Measurements from ENCODE around the gene PTDSS2. TPM values are rescaled to one million over a fixed set of nuclear protein-coding genes. Genes with fewer than 3 reads are reported as not detected.
"Not testable (repeated sequence)": the region's sequence is repeated elsewhere in the genome, so short reads cannot be mapped to it uniquely, and the experiment has no call there.

The PTDSS2 gene
- total RNA-seq, 2 donors from 2014 or later: 55.2 to 56.1 TPM

DNA sequence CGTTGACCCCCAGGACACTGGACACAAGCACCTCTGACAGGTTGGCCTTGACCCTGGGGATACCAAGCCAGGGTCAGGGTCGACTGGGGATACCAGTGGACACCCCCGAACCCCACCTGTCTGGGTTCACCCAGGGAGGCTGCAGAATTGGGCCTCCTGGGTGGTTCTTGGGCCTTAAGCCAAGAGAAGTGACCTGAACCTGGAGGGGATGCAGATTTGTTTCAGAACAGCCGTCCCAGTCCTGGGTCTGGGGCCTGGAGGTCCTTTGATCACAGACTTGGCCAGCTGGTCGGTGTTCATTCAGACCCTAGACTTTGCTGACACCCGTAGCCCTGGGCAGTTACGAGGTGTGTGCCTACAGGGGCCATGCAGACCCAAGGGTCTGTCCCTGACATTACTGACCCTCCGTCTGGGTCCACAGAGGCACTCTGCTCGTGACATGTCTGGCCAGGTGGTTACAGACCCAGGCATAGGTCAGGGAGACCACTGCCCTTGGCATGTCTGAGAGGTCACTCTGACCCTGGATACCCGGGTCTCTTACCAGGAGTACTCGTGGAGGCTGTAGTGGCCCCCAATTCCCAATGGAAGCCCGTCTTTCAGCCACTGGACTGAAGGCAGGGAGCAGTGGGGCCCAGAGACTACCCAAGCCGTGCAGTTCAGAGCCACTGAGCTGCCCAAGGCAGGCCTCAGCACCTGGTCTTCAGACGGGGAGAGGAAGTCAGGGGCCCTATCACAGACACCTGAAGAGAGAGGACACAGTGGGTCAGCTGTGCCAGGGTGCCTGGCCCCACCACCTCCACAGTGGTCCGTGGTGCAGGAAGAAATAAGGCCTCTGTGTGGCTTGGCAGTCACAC is 41.7 kb upstream of the PTDSS2 start:
- no peak overlapping the region for H3K27ac Mint-ChIP-seq
- Histone ChIP-seq H3K4me1 (ENCODE audit: control insufficient read depth, insufficient read depth, low read length) (peaks cover 3% of the 10 kb centered on the region), H3K9me3 (ENCODE audit: control insufficient read depth, low read length) (no peaks in the 10 kb centered on the region), H3K36me3 (ENCODE audit: control insufficient read depth, insufficient read depth, low read length) (no peaks in the 10 kb centered on the region), H3K27ac (ENCODE audit: low read depth, low read length) (no peak overlapping the region), H3K27me3 (ENCODE audit: control insufficient read depth, insufficient read depth, low read length, poor library complexity, severe bottlenecking) (peaks cover under 1% of the 10 kb centered on the region), H3K9ac (ENCODE audit: extremely low read depth, low read length, poor library complexity, severe bottlenecking) (no peak overlapping the region), H3K4me3 (ENCODE audit: low read length) (no peak overlapping the region)
- H3K4me3 Mint-ChIP-seq: no peak overlapping the region
- H3K4me1 Mint-ChIP-seq: peaks cover 2% of the 10 kb centered on the region
- TF ChIP-seq, protein P1, sequence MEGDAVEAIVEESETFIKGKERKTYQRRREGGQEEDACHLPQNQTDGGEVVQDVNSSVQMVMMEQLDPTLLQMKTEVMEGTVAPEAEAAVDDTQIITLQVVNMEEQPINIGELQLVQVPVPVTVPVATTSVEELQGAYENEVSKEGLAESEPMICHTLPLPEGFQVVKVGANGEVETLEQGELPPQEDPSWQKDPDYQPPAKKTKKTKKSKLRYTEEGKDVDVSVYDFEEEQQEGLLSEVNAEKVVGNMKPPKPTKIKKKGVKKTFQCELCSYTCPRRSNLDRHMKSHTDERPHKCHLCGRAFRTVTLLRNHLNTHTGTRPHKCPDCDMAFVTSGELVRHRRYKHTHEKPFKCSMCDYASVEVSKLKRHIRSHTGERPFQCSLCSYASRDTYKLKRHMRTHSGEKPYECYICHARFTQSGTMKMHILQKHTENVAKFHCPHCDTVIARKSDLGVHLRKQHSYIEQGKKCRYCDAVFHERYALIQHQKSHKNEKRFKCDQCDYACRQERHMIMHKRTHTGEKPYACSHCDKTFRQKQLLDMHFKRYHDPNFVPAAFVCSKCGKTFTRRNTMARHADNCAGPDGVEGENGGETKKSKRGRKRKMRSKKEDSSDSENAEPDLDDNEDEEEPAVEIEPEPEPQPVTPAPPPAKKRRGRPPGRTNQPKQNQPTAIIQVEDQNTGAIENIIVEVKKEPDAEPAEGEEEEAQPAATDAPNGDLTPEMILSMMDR (conservative IDR thresholded peaks at IDR 0.05): no peak
- no peaks in the 10 kb centered on the region for H3K9me3 Mint-ChIP-seq
- DNase-seq: no peak
- peaks cover 7% of the 10 kb centered on the region for H3K36me3 Mint-ChIP-seq (ENCODE audit: low read depth)
- WGBS, 2 experiments (ENCODE audit: insufficient coverage in 1 of 2, insufficient read length in 1 of 2): 90 to 92% methylated on average over 13 to 15 of the region's 15 CpGs
- H3K27me3 Mint-ChIP-seq (ENCODE audit: insufficient read depth): peaks cover 4% of the 10 kb centered on the region

DNA sequence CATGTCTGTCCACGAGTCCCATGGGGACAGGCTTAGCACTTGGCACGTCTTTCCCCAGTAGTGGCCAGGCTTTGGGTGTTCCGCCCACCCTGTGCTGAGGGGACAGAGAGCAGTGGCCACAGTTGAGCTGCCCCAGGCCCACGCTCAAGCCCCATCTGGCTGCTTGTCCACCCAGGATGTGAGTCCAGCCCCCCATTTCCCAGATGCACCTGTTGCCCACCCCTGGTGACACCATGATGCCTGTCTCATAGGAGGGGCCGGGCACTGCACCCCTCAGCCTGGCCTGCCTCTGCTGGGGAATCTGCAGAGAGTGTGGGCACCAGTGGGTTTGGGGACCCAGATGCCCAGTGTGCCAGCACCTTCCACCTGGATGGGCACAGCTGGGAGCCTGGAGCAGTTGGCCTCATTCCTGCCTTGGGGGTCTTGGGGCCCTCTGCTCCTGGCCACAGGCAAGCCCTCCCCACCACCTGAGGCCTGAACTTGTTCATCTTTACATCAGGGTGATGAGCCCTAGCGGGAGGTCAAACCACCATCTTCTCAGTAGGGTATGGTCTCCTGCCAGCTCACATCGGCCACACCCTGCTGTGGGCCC is 41.0 kb upstream of the PTDSS2 start:
- 90 to 94% methylated on average over 5 to 7 of the region's 7 CpGs for WGBS, 2 experiments (ENCODE audit: insufficient coverage in 1 of 2, insufficient read length in 1 of 2)
- Histone ChIP-seq H3K27ac (ENCODE audit: low read depth, low read length) (no peak overlapping the region), H3K9ac (ENCODE audit: extremely low read depth, low read length, poor library complexity, severe bottlenecking) (no peak overlapping the region)

DNA sequence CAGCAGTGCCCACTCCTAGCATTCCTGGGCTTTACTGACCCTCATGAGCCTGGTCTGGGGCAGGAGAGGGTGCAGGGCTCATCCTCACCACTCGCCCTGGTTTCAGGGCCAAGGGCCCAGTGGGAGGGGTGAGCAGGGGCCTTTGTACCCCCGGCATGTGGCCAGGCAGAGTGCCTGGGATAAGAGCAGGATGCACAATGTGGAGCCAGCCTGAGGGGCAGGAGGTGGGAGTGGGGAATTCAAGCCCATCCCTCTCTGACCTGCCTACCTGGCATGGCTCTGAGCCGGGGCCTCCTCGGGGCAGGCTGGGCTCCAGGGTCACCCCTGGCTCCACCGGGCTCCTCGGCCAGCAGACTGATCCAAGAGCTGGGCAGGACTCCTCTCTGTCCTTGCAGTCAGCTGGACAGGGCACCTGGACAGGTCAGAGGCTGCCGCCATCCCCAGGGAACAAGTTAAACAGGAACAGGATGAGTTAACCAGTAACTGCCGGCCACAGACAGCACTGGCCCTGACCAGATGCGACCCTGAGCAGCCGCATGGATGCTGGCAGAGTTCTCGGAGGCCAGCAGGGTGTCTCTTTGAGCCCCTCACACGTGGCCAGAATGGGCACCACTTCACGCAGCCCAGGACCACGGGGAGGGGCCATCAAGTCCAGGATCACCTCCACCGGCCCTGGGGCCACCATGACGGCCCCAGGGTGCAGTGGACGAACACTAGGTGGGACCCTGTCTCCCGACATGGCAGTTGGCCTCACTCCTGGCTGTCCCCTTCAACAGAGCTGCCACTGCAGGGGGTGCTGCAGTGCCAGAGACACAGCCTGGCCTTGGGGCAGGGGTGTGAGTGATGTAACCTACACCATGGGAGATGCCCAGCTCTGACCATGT is 40.2 kb upstream of the PTDSS2 start:
- Mint-ChIP-seq H3K4me1 (peaks cover 2% of the 10 kb centered on the region), H3K27me3 (ENCODE audit: insufficient read depth) (peaks cover 10% of the 10 kb centered on the region), H3K36me3 (ENCODE audit: low read depth) (no peaks in the 10 kb centered on the region), H3K4me3 (no peak overlapping the region), H3K27ac (no peak overlapping the region), H3K9me3 (no peaks in the 10 kb centered on the region)
- TF ChIP-seq, protein P1 (conservative IDR thresholded peaks at IDR 0.05): no peak
- WGBS, 2 experiments (ENCODE audit: insufficient coverage in 1 of 2, insufficient read length in 1 of 2): 81 to 83% methylated on average over 14 to 18 of the region's 18 CpGs
- Histone ChIP-seq H3K9ac (ENCODE audit: extremely low read depth, low read length, poor library complexity, severe bottlenecking) (no peak overlapping the region), H3K27ac (ENCODE audit: low read depth, low read length) (no peak overlapping the region), H3K4me3 (ENCODE audit: low read length) (no peak overlapping the region), H3K9me3 (ENCODE audit: control insufficient read depth, low read length) (no peaks in the 10 kb centered on the region), H3K27me3 (ENCODE audit: control insufficient read depth, insufficient read depth, low read length, poor library complexity, severe bottlenecking) (peaks cover 12% of the 10 kb centered on the region), H3K36me3 (ENCODE audit: control insufficient read depth, insufficient read depth, low read length) (no peaks in the 10 kb centered on the region), H3K4me1 (ENCODE audit: control insufficient read depth, insufficient read depth, low read length) (peaks cover 3% of the 10 kb centered on the region)
- DNase-seq: no peak

More for the DNA sequence above, 41.0 kb upstream of the PTDSS2 start:
- H3K4me1 Mint-ChIP-seq: peaks cover 2% of the 10 kb centered on the region
- peaks cover 6% of the 10 kb centered on the region for H3K36me3 Mint-ChIP-seq (ENCODE audit: low read depth)
- Histone ChIP-seq H3K27me3 (ENCODE audit: control insufficient read depth, insufficient read depth, low read length, poor library complexity, severe bottlenecking) (peaks cover 6% of the 10 kb centered on the region), H3K36me3 (ENCODE audit: control insufficient read depth, insufficient read depth, low read length) (no peaks in the 10 kb centered on the region), H3K4me3 (ENCODE audit: low read length) (no peak overlapping the region), H3K9me3 (ENCODE audit: control insufficient read depth, low read length) (no peaks in the 10 kb centered on the region), H3K4me1 (ENCODE audit: control insufficient read depth, insufficient read depth, low read length) (peaks cover 3% of the 10 kb centered on the region)
- DNase-seq: no peak
- peaks cover 4% of the 10 kb centered on the region for H3K27me3 Mint-ChIP-seq (ENCODE audit: insufficient read depth)
- no peak overlapping the region for H3K4me3 Mint-ChIP-seq
- H3K27ac Mint-ChIP-seq: no peak overlapping the region
- H3K9me3 Mint-ChIP-seq: no peaks in the 10 kb centered on the region
- TF ChIP-seq, protein P1 (conservative IDR thresholded peaks at IDR 0.05): no peak

DNA sequence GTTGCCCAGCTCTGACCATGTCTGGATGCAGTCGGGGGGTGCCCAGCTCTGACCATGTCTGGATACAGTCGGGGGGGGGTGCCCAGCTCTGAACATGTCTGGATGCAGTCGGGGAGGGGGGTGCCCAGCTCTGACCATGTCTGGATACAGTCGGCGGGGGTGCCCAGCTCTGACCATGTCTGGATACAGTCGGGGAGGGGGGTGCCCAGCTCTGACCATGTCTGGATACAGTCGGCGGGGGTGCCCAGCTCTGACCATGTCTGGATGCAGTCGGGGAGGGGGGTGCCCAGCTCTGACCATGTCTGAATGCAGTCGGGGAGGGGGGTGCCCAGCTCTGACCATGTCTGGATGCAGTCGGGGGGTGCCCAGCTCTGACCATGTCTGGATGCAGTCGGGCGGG is 39.4 kb upstream of the PTDSS2 start:
- H3K9me3 Mint-ChIP-seq; H3K27ac ChIP-seq (ENCODE audit: low read depth, low read length); H3K9me3 ChIP-seq (ENCODE audit: control insufficient read depth, low read length); H3K9ac ChIP-seq (ENCODE audit: extremely low read depth, low read length, poor library complexity, severe bottlenecking); H3K27ac Mint-ChIP-seq; DNase-seq; H3K4me1 ChIP-seq (ENCODE audit: control insufficient read depth, insufficient read depth, low read length); H3K36me3 Mint-ChIP-seq (ENCODE audit: low read depth); H3K36me3 ChIP-seq (ENCODE audit: control insufficient read depth, insufficient read depth, low read length); H3K4me3 Mint-ChIP-seq; H3K4me1 Mint-ChIP-seq; H3K4me3 ChIP-seq (ENCODE audit: low read length): not testable (repeated sequence)
- peaks cover 17% of the 10 kb centered on the region for H3K27me3 ChIP-seq (ENCODE audit: control insufficient read depth, insufficient read depth, low read length, poor library complexity, severe bottlenecking)
- WGBS, 2 experiments (ENCODE audit: insufficient coverage in 1 of 2, insufficient read length in 1 of 2): 94% methylated on average over 12 of the region's 13 CpGs; no CpG with 5 or more reads in 1 of the 2 experiments
- H3K27me3 Mint-ChIP-seq (ENCODE audit: insufficient read depth): peaks cover 11% of the 10 kb centered on the region

All from endodermal cell (in vitro differentiated cells).